Dedifferentiated amniotic fluid mesenchymal stem cell (primary cell): ENCODE results near the gene ENDOD1.
A peak's percentile ranks its signal among the peaks of the same experiment; 100 is the strongest.
"Not testable (repeated sequence)": the region's sequence is repeated elsewhere in the genome, so short reads cannot be mapped to it uniquely, and the experiment has no call there.

Source experiments
- DNase-seq: peaks from one replicate; pipeline ENCODE4 v3.0.0-alpha.2; 2016; ENCODE audit errors: extremely low spot score

The ENDOD1 gene

DNA sequence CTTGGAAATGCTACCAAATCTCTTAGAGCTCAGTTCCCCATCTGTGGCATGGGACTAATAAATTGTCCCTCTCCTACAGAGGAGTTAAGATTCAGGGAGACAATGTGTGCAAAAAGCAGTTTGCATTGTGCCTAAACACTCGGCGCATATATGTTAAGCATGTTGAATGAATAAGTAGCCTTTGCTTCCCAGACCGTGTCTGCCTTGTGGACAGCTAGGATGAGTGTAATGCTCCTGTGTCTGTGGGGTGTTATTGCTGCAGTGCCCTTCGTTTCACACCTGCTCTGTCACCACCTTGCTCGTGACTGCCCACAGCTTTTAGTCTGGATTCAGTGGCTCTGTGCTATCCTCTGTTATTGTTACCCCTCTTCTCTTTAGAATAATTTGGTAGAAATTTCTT is 14.1 kb downstream of the ENDOD1 start:
- no peak for DNase-seq

DNA sequence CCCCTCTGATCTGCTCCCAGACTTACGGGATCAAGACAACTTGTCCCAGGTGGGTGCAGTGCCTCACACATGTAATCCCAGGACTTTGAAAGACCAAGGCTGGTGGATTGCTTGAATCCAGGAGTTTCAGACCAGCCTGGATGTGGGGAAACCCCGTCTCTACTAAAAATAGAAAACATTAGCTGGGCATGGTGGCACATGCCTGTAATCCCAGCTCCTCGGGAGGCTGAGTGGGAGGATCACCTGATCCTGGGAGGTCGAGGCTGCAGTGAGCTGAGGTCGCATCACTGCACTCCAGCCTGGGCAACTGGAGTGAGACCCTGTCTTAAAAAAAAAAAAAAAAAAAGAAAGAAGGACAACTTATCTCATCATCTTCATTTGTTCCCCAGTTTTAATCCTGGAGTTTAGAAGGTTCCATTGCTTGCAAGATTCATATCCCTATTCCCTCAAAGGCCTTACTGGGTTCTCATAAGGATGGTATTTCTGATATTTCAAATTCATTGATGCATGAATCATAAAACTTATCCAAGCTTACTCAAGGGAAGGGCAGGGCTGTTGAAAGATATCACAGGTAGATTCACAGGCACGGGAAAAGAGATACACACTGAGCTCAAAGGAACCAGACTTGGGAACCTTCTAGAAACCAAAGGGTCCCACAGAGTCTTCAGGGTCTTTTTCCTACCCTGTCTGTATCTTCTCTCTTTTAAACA is 14.6 kb downstream of the ENDOD1 start:
- DNase-seq = no peak

DNA sequence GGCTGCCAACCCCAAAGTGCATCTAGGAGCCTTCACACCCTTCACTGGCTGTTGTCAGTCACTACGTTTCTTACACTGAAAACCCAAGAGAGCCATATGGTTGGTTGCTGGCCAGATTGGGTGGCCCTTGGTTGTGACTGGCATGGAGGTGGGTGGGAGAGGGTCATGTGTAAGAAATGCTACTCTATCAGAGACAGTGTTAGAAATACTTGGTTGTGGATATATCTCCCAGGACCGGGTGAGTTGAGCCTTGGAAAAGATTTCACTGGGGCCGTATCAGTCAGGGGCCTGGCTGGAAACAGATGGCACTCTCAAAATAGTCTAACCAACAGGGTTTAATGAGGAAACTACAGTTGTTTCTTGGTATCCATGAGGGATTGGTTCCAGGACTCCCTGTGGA is 15.2 kb downstream of the ENDOD1 start:
- no peak for DNase-seq

DNA sequence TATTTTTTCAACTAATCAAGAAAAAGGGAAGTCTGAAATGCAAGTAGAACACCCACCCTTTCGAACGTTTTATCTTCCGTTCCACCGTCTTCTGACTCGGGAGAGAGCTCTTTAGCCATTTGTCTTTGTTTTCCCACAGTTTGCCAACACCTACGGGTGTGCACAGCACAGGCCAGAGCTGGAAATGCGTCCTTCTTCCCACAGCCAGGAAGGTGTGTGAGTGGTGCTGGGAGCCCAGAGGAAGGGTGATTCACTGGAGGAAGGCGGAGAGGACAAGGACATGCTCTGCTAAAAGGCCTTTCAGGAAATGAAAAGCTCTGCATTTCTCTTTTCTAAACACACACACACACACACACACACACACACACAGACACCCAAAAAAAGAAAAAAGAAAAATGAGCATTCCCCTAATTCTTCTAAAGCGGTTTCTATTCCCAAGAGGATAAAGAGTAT is 18.5 kb downstream of the ENDOD1 start:
- no peak for DNase-seq

DNA sequence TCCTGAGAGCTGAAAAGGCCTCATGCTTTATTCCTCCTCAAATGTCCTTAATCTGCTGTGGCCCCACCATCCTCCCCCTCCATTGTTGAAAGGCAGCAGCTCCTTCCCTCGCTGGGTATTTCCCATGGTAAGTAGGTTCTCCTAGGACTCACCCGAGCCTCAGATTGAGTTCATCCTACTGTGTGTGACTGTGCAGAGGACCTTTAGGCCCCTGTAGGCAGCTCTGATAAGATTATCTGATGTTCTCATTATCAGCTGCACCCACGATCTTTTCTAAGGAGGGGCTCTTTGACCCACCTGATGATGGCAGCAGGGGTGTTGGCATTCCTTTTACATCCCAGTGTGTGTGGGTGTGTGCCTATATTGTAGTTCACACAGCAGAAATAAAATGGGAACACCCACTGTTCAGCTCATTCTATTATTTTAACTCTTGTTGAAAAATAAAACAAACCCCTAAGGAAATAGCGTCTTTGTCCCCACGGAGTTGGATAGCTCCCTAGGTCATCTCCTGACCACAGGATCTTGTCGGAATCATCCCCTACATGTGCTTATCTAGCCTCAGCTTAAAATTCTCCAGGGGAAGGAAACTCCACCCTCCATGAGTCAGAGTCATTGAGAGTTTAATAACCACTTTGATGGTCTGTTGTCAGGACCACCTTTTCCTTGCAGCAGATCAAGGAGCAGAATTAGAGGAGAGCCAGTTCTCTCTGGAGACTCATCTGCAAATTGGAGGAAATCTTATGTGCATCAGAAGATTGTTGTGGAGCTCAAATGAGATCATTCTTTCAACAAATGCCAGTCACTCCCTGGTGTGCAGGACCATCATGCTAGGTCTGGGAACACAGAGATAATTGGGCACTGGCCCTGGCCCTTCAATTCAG is 19.3 kb downstream of the ENDOD1 start:
- DNase-seq = no peak

DNA sequence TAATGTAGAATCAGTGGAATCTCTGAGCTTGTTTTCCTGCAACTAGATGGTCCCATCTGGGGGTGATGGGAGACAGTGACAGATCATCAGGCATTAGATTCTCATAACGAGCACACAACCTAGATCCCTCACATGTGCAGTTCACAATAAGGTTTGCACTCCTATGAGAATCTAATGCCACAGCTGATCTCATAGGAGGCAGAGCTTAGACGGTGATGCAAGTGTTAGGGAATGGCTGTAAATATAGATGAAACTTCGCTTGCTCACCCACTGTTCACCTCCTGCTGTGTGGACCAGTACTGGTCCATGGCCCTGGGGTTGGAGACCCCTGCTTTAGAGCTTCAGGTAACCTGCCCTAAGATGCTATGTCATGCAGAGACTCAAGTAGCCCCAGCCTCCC is 21.8 kb downstream of the ENDOD1 start:
- DNase-seq = not testable (repeated sequence)

DNA sequence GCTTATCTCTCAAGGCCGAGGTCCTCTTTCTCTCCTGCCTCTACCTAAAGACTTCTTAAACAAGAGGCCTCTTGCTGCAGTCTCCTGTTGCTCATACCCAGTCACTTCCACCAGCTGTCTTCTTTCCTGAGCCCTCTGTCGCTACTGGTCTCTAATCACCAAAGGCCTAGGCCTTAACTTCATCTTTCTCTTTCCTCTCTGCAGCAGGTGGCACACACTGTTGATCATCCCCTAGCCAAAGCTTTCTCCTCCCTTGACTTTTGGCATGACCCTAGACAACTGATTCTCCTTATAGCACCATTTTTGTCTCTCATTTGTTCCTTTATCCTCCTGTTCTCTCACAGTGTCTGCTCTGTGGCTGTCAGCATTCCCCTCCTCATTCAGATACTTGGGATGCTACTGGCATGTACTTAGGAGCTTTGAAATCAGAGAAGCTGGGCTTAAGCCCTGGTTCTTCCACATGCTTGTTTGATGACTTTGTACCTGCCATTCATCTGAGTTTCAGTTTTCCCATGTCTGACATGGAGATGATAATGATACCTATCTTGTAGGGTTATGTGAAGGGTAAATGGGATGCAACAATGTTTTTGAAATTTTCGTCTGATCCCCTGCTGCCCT is 22.4 kb downstream of the ENDOD1 start:
- DNase-seq = no peak

DNA sequence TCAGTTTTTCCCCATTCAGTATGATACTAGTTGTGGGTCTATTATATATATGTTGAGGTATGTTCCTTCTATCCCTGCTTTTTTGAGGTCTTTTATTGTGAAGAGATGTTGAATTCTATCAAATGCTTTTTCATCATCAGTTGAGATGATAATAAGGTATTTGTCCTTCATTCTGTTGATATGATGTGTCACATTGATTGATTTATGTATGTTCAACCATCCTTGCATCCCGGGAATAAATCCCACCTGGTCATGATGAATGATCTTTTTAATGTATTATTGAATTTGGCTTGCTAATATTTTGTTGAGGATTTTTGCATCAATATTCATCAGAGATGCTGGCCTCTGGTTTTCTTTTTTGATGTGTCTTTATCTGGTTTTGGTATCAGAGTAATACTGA is 26.0 kb downstream of the ENDOD1 start:
- no peak for DNase-seq

DNA sequence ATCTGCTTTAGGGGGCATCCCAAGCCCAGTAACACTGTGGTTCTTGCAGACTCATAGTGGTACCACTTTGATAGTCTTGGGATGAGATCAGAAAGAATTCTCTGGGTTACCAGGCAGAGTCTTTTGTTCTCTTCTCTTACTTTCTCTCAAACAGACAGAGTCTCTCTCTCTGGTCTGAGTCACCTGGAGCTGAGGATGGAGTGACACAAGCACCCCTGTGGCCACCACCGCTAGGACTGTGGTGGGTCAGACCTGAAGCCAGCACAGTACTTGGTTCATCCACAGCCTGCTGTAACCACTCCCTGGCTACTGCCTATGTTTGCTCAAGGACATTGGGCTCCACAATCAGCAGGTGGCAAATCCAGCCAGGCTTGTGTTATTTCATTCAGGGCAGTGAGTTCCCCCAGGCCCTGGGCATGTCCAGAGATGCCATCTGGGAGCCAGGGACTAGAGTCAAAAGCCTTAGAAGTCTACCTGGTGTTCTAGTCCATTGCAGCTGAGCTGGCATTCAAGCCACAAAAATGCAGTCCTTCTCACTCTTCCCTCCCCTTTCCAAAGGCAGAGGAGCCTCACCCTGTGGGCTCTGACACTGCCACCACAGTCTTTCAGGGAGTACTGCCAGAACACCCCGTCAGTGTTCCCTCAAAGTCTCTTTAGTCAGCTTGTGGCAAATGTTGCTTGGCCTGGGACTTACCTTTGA is 29.9 kb downstream of the ENDOD1 start:
- DNase-seq = no peak

DNA sequence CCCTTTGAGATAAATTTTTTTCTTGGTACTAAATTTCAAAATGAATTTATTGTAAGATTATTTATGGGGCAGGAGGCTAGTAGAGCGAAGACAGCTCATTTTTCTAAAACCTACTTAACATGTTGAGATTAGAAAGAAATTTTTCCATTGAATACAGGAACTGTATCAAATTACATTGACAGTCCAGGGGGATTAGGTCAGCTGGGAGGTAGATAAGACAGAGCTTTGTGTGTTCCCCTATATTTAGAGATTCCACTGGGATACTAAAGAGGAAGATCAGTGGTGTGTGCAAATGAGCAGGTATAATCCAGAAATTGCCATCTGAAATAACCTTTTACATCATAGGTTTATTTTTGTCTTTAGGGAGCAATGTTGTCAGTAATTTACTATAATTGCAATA is 32.1 kb downstream of the ENDOD1 start:
- DNase-seq = no peak

DNA sequence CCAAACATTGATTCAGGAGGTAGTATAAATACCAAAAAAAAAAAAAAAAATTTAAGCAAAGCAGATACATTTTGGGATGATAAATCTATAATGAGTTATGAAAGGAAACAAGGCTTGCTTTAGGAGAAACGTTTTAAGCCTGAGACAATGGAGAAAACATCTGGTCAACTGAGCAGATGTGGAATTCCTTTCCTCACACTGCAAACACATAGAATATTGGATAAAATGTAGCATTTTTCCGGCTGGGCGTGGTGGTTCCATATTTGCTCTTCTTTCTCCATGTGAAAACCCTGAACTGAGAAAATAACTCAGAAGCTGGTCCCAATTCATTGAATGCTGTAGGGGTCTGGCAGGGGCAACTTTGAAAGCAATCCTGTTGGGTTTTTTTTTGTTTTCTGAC is 33.9 kb downstream of the ENDOD1 start:
- DNase-seq = no peak

DNA sequence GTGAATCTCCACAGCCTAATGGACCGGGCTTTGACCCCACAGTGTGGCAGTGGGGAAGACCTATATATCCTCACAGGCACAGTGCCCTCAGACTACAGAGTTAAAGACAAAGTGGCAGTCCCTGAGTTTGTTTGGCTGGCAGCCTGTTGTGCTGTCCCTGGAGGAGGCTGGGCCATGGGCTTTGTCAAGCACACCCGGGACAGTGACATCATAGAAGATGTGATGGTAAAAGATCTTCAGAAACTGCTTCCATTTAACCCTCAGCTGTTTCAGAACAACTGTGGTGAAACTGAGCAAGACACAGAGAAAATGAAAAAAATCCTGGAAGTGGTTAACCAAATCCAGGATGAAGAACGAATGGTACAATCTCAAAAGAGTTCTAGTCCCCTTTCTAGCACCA is 39.0 kb downstream of the ENDOD1 start:
- DNase-seq = no peak

DNA sequence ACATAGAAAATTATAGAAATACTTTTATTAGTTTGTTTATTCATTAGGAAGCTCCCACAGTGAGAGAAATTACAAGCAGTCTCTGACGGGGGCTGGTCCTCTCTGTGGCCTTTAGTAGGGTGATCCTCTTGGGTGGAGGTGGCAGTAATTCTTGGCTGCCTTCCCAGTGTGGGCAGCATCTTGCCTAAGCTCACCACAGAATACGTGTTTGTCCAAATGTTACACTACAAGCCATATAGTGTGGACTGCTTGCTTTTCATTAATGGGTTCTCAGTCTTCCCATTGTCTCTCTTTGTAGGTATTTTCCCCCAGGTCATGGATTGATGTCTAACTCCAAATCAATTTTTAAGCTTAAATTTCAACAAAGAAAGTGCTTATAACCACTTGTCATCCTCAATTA is 43.3 kb downstream of the ENDOD1 start:
- no peak for DNase-seq

DNA sequence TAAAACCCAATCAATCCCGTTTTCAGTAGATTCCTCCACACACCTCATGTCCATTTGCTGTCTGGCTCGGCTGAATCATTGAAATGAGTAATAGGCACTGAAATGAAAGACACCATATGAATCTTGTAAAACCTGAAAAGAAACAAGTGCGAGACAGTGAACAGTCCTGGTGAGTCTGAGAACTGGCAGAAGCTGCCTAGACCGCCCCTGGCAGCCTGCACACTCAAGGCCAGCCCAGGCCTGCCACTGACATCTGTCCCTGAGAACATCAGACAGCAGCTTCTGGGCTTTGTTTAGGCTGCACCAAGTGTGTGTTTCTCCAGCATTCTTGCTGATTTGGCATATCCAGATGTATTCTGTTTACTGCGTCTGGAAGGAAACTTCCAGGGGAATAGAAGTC is 44.8 kb downstream of the ENDOD1 start:
- peak; percentile 62 for DNase-seq

DNA sequence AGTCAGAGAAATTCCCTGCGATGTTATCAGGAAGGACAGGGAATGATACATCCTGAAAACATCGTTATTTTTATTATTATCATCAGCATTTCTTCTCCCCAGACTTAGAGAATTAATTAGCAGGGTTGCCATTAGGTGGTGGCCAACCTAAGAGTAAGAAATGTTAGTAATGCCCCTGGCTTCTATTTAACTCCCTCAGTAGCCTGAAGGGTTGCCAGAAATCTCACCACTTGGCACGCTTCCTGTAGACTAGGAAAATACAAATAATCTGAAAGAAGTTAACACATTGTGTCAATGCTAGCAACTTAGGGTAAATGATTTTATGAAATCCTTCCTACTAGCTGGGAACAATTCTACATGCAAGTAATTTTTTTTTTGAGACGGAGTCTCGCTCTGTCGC is 45.5 kb downstream of the ENDOD1 start:
- no peak for DNase-seq

DNA sequence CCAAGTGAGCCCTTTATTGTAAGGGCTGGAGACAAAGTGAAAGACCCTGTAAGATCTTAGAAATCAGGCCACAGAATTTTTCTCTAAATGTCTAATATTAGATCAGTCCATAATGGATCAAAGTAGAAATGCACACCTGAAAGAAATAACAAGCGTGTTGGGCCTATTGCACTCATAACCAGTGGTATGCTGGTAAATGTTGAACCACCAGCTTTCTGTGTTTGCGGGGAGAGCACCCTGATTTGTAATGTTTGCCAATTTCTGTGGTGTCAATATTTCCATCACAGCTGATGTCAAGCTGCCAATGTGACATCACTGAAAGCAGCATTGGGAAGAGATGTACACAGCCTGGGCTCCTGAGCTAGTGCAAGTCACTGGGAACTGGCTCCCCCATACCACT is 46.2 kb downstream of the ENDOD1 start:
- DNase-seq = no peak

DNA sequence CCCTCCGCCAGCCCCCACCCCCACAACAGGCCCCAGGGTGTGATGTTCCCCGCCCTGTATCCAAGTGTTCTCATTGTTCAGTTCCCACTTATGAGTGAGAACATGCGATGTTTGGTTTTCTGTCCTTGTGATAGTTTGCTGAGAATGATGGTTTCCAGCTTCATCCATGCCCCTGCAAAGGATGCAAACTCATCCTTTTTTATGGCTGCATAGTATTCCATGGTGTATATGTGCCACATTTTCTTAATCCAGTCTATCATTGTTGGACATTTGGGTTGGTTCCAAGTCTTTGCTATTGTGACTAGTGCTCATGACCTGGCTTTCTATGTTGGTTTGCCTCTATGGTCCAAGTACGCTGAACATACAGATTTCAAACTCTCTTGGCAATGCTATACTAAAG is 47.1 kb downstream of the ENDOD1 start:
- not testable (repeated sequence) for DNase-seq

DNA sequence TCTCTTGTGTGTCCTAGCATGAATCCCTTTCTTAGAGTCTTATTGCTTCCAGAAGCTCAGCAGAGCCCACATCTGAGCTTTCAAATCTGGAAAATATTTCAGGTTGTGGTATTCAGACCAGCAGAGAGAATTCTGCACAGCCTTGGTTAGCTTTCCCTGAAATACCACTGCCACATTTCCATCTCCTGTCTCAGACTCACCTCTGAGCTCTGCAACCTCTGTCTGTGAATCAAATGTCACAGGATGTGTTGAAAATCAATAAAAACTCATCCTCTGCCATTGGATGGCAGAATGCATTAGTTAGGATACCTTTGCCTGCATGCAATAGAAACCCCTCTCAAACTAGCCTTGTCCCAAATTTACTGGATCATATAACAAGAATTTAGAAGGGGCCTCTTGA is 47.7 kb downstream of the ENDOD1 start:
- no peak for DNase-seq

DNA sequence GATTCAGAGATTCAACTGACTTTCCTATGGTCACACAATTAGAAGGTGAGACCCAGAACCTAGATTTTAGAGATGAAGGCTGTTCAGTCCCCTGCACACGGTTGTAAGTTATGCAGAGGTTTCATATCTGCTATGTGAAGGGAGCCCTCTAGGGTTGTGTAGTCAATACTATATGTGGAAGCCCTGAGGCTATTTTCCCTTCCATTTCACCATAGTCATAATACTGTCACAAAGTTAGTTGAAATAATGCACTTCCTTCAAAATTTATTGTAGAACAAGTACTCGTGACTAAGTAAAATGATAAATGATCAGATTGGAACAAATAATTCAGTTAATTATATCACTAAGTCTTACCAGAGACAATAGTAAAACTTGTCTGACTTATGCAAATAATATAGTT is 48.8 kb downstream of the ENDOD1 start:
- DNase-seq = no peak

DNA sequence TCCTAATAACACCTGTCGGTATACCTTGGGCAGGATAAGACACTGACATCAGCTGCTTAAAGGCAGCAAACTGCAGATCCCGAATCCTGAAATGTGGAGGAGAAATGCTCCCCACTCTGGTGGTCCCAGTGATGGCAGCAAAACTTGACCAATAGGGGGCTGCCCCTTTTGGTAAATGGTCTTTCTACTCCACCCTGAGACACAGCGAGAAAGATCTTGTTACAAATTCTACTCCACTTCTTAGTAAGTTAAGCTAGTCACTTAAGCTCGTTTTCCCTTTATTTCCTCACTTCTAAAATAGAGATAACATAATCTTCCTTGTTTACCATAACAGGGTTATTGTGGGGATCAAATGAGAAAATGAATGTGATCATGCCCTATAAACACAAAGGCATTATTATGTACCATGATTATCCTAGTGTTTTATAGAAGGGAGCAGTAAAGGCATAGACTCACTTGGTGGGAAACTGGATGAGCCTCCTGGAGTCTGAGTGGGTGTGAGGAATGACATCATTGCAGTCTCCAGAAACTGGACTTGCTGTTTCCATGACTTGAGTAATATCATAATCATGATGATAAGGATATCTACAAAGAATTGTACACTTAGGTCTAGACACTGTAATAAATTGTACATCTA is 50.9 kb downstream of the ENDOD1 start:
- no peak for DNase-seq

DNA sequence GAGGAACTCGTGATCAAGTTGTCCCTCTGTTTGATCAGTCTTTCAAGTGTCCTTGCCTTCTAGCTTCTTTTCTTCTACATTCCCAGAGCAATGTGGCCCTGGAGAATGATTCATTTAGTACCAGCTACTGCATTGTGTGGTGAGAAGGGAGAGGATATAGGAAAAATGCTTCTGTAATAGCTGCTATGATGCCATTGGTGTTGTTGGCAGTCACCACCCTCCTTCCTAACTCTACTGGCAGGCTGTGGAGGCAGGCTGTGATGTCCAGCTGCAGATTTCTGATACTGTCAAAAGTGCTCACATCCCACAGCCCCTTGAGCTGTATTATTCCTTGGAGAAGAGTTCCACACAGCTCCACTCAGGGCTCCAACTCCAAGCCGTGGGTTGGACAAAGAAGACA is 52.8 kb downstream of the ENDOD1 start:
- no peak for DNase-seq
